Measurements from ENCODE around the gene SLC6A4. TPM values are rescaled to one million over a fixed set of nuclear protein-coding genes. Genes with fewer than 3 reads are reported as not detected.

SLC6A4 gene
- total and polyA plus RNA-seq, 12 donors, result 0.13 to 0.71 (median 0.29) TPM; not detected in 1

DNA sequence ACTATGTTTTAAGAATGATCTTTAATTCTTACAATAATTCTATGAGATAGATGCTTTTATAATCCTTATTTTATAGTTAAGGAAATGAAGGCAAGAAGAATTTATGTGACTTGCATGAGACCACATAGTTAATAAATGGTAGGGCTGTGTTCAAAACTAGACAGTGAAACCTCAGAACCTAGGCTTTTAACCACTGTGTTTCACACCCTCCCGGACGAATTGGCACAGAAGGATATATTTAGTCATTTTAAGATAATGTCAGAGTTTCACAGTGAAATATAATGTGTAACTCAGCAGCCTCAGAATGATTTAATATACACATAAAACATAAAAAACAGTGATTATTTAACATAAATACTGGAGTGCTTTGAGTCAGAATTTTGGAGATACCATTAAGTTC lies 61.8 kb downstream of the SLC6A4 start:
- intact Hi-C loops (cut with DNase I), result no loop called here

GRCh38 chr17:30172560-30172959 lies 62.9 kb downstream of the SLC6A4 start:
- H3K4me3 ChIP-seq, result no peak overlapping the region
- intact Hi-C loops (cut with DNase I), result no loop called here
- peaks cover 0 to 81% (median 12%) of the 10 kb centered on the region in 9 donors for H3K36me3 ChIP-seq
- 97 to 98% methylated on average over 1 of the region's 1 CpG for WGBS, 2 donors
- DNase-seq (no peak), ATAC-seq (no peak)
- no peaks in the 10 kb centered on the region for H3K9me3 ChIP-seq
- no peak for TF ChIP-seq CTCF (IDR thresholded peaks at IDR 0.05)
- no peaks in the 10 kb centered on the region for H3K4me1 ChIP-seq
- no peaks in the 10 kb centered on the region for H3K27me3 ChIP-seq
- no peak overlapping the region for H3K27ac ChIP-seq

More for the DNA sequence above, 61.8 kb downstream of the SLC6A4 start:
- no peaks in the 10 kb centered on the region for H3K4me1 ChIP-seq
- 45 to 53% methylated on average over 2 of the region's 2 CpGs for WGBS, 2 donors
- TF ChIP-seq CTCF (IDR thresholded peaks at IDR 0.05), result no peak
- H3K27me3 ChIP-seq, result no peaks in the 10 kb centered on the region
- DNase-seq (no peak), ATAC-seq (no peak)
- no peaks in the 10 kb centered on the region for H3K9me3 ChIP-seq
- H3K27ac ChIP-seq, result no peak overlapping the region
- peaks cover 0 to 89% (median 12%) of the 10 kb centered on the region in 9 donors for H3K36me3 ChIP-seq
- no peak overlapping the region for H3K4me3 ChIP-seq

DNA sequence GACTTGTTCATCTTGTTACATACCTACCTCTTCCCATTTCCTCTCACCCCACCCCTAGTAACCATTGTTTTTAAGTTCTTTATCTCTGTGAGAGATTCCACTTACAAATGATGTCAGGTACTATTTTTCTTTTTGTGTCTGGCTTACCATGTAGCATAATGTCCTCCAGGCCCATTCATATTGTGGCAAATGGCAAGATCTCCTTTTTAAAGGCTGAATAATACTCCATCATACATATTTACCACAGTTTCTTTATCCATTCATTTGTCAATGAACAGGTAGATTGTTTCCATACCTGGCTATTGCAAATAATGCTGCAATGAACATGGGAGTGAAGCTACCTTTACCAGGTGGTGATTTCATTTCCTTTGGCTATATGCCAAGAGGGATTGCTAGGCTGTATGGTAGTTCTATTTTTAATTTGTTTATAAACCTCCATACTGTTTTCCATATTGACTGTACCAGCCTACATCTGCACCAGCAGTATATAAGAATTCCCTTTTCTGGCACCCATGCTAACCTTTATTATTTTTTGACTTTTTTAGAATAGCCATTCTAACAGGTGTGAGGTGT lies 65.0 kb downstream of the SLC6A4 start:
- intact Hi-C loops (cut with DNase I), result no loop called here
- Histone ChIP-seq H3K4me3 (no peak overlapping the region), H3K27me3 (no peaks in the 10 kb centered on the region), H3K9me3 (no peaks in the 10 kb centered on the region), H3K4me1 (no peaks in the 10 kb centered on the region), H3K27ac (no peak overlapping the region), H3K36me3 (peaks cover 0 to 82% (median 11%) of the 10 kb centered on the region in 9 donors)
- TF ChIP-seq CTCF (IDR thresholded peaks at IDR 0.05), result no peak
- ATAC-seq (no peak), DNase-seq (no peak)

DNA sequence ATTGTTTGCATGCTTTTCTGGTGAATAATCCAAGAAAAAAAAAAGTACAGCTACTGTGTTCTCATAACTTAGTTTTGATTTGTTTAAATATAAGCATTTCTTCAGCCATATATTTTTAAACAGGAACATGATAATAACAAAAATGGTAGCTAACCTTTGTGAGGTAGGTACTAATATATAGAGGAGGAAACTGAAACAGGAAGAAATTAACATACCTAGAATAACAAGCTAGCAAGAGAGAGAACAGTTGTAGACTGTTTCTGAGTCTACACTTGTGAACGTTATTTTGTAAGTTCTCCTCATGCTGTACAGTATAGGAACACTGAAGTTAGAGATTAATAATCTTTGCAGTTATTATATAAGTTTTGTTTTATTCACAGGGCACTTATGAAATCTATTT lies 69.5 kb downstream of the SLC6A4 start:
- H3K36me3 ChIP-seq, result peaks cover 0 to 68% (median 5%) of the 10 kb centered on the region in 9 donors
- intact Hi-C loops (cut with DNase I), result no loop called here
- DNase-seq, result no peak
- no peaks in the 10 kb centered on the region for H3K4me1 ChIP-seq
- peaks cover 0 to 3% (median 0%) of the 10 kb centered on the region in 11 donors for H3K9me3 ChIP-seq
- ATAC-seq, result no peak
- H3K4me3 ChIP-seq, result no peak overlapping the region
- TF ChIP-seq CTCF (IDR thresholded peaks at IDR 0.05), result no peak
- WGBS, 2 donors, result 69 to 75% methylated on average over 1 of the region's 1 CpG
- H3K27ac ChIP-seq, result no peak overlapping the region
- no peaks in the 10 kb centered on the region for H3K27me3 ChIP-seq

Data from heart right ventricle (tissue), 16 donors.